SK-N-SH (cell line): ENCODE data around the gene PARD3. TPM values are rescaled to one million over a fixed set of nuclear protein-coding genes. Genes with fewer than 3 reads are reported as not detected.

Experiments used
- CTCF ChIA-PET: fragments of 300-600, 350-600 bp; formaldehyde crosslinking; extraction: SDS; loops from one replicate; lab custom pipeline; 2021; lab: Yijun Ruan, JAX
- POLR2A ChIA-PET: fragments of 350-600 bp; sonication (Branson Sonifier 250); formaldehyde crosslinking; extraction: SDS; loops from one replicate; lab custom pipeline; 2020; ENCODE audit warnings: antibody characterized with exemption, inconsistent platforms; lab: Yijun Ruan, JAX
- DNase-seq: peaks from one replicate; pipeline ENCODE4 v3.0.0; 2012
- H2AFZ ChIP-seq: fragments of 200-600 bp; sonication (generic); 2 replicates; pipeline ENCODE4 v1.8.1; 2016; ENCODE audit warnings: antibody characterized with exemption, mild to moderate bottlenecking, low read depth
- H3F3A ChIP-seq: fragments of 200-600 bp; sonication (generic); replicated peaks from 2 replicates; pipeline ENCODE3; 2016; ENCODE audit warnings: antibody characterized with exemption, mild to moderate bottlenecking; ENCODE audit not compliant: insufficient read depth
- H3K27ac ChIP-seq, 2 experiments: fragments of 200-500 bp in 1 of 2; fragments of 200-600 bp in 1 of 2; sonication (Bioruptor generic) in 1 of 2; sonication (generic), shearing (Covaris generic) in 1 of 2; 2 replicates each; pipeline versions ENCODE4 v1.5.1 to v1.6.1; 2014 to 2016; ENCODE audit warnings: low read depth in 2 of 2, inconsistent platforms in 1 of 2, low read length in 1 of 2, mild to moderate bottlenecking in 1 of 2, mixed read lengths in 1 of 2
- H3K27me3 ChIP-seq: fragments of 200-600 bp; sonication (generic), shearing (Covaris generic); 2 replicates; pipeline ENCODE4 v1.6.1; 2016; ENCODE audit warnings: mixed run types; ENCODE audit not compliant: insufficient read depth
- H3K36me3 ChIP-seq, 2 experiments: fragments of 200-500 bp in 1 of 2; fragments of 200-600 bp in 1 of 2; sonication (Bioruptor generic) in 1 of 2; sonication (generic) in 1 of 2; replicated peaks in 1 of 2; 2 replicates each; pipeline versions ENCODE3 to v1.5.1; 2014 to 2016; ENCODE audit warnings: low read length in 1 of 2, mild to moderate bottlenecking in 1 of 2; ENCODE audit not compliant: insufficient read depth in 2 of 2, control insufficient read depth in 1 of 2
- H3K4me1 ChIP-seq, 2 experiments: fragments of 200-500 bp in 1 of 2; fragments of 200-600 bp in 1 of 2; sonication (Bioruptor generic) in 1 of 2; sonication (generic), shearing (Covaris generic) in 1 of 2; 2 replicates each; pipeline versions ENCODE4 v1.5.1 to v1.6.1; 2014 to 2016; ENCODE audit warnings: low read depth in 1 of 2, low read length in 1 of 2, mixed run types in 1 of 2; ENCODE audit not compliant: insufficient read depth in 2 of 2, control insufficient read depth in 1 of 2
- H3K4me2 ChIP-seq: fragments of 200-600 bp; sonication (generic), shearing (Covaris generic); 2 replicates; pipeline ENCODE4 v1.6.1; 2017; ENCODE audit warnings: mixed run types
- H3K4me3 ChIP-seq, 2 experiments: fragments of 200-500 bp in 1 of 2; fragments of 200-600 bp in 1 of 2; sonication (Bioruptor generic) in 1 of 2; sonication (generic), shearing (Covaris generic) in 1 of 2; 2 replicates each; pipeline versions ENCODE4 v1.5.1 to v1.8.1; 2014 to 2016; ENCODE audit warnings: low read depth in 2 of 2, inconsistent platforms in 1 of 2, low read length in 1 of 2, mild to moderate bottlenecking in 1 of 2, mixed read lengths in 1 of 2, moderate library complexity in 1 of 2
- H3K79me2 ChIP-seq: fragments of 200-600 bp; sonication (generic); 2 replicates; pipeline ENCODE4 v1.8.1; 2017; ENCODE audit warnings: mild to moderate bottlenecking; ENCODE audit not compliant: insufficient read depth
- H3K9ac ChIP-seq: fragments of 200-600 bp; sonication (generic); 2 replicates; pipeline ENCODE4 v1.6.1; 2017; ENCODE audit warnings: mixed run types
- H3K9me2 ChIP-seq: fragments of 200-600 bp; sonication (generic); 2 replicates; pipeline ENCODE4 v1.6.1; 2017; ENCODE audit warnings: mixed run types
- H3K9me3 ChIP-seq: fragments of 200-600 bp; sonication (generic); 2 replicates; pipeline ENCODE4 v1.6.1; 2017; ENCODE audit warnings: mixed run types, mild to moderate bottlenecking, moderate library complexity
- H4K20me1 ChIP-seq: fragments of 200-600 bp; sonication (generic); 2 replicates; pipeline ENCODE4 v1.6.1; 2017; ENCODE audit warnings: mild to moderate bottlenecking, mixed run types; ENCODE audit not compliant: insufficient read depth
- CHD2 ChIP-seq: fragments of 150-350 bp; IDR thresholded peaks from 2 replicates; pipeline ENCODE4 v1.6.1; 2018; ENCODE audit warnings: low read length; ENCODE audit not compliant: partially characterized antibody
- CTCF ChIP-seq: fragments of 200-600 bp; sonication (generic); IDR thresholded peaks from 2 replicates; pipeline ENCODE4 v1.6.1; 2017; ENCODE audit warnings: antibody characterized with exemption, mild to moderate bottlenecking, moderate library complexity
- ELF1 ChIP-seq: IDR thresholded peaks from 2 replicates; pipeline ENCODE4 v1.4.0; 2012
- EP300 ChIP-seq, 2 experiments: IDR thresholded peaks; 2 replicates each; pipeline versions ENCODE4 v1.4.0 to v1.6.1; 2012; ENCODE audit warnings: borderline replicate concordance in 1 of 2, low read depth in 1 of 2, low read length in 1 of 2
- FOSL2 ChIP-seq: IDR thresholded peaks from 2 replicates; pipeline ENCODE4 v1.4.0; 2012; ENCODE audit warnings: low read depth, mild to moderate bottlenecking, moderate library complexity, borderline replicate concordance
- FOXM1 ChIP-seq: IDR thresholded peaks from 2 replicates; pipeline ENCODE4 v1.4.0; 2012; ENCODE audit warnings: low read depth, mild to moderate bottlenecking
- GABPA ChIP-seq: IDR thresholded peaks from 2 replicates; pipeline ENCODE4 v1.4.0; 2012; ENCODE audit warnings: low read depth, mild to moderate bottlenecking
- MAX ChIP-seq: IDR thresholded peaks from 2 replicates; pipeline ENCODE4 v1.4.0; 2012; ENCODE audit warnings: low read depth
- MEF2A ChIP-seq: IDR thresholded peaks from 2 replicates; pipeline ENCODE4 v1.4.0; 2012; ENCODE audit warnings: low read depth, borderline replicate concordance
- MXI1 ChIP-seq: IDR thresholded peaks from 2 replicates; pipeline ENCODE4 v1.6.1; 2012; ENCODE audit warnings: mild to moderate bottlenecking, low read depth, low read length, improper control_type of control experiment
- REST ChIP-seq: IDR thresholded peaks from 2 replicates; pipeline ENCODE4 v1.6.1; 2012; ENCODE audit warnings: mild to moderate bottlenecking, low read depth, low read length, moderate library complexity
- RXRA ChIP-seq: IDR thresholded peaks from 2 replicates; pipeline ENCODE4 v1.4.0; 2012; ENCODE audit warnings: low read depth, mild to moderate bottlenecking, borderline replicate concordance
- SIN3A ChIP-seq: IDR thresholded peaks from 2 replicates; pipeline ENCODE4 v1.6.1; 2012; ENCODE audit warnings: low read depth, mild to moderate bottlenecking, low read length, moderate library complexity, borderline replicate concordance
- SMC3 ChIP-seq: IDR thresholded peaks from 2 replicates; pipeline ENCODE4 v1.6.1; 2012; ENCODE audit warnings: low read depth, low read length, improper control_type of control experiment
- TCF12 ChIP-seq: IDR thresholded peaks from 2 replicates; pipeline ENCODE4 v1.4.0; 2012
- TEAD4 ChIP-seq: IDR thresholded peaks from 2 replicates; pipeline ENCODE4 v1.4.0; 2012; ENCODE audit warnings: mild to moderate bottlenecking, borderline replicate concordance; ENCODE audit not compliant: insufficient read depth
- USF2 ChIP-seq: fragments of 150-350 bp; IDR thresholded peaks from 2 replicates; pipeline ENCODE4 v1.6.1; 2017; ENCODE audit warnings: antibody characterized with exemption, low read length, low read depth, borderline replicate concordance
- ZBTB33 ChIP-seq: IDR thresholded peaks from 2 replicates; pipeline ENCODE4 v1.4.0; 2012; ENCODE audit warnings: low read depth, borderline replicate concordance
- WGBS: methylation state at CpG from one replicate; pipeline ENCODE4 v1.1.6; 2017; ENCODE audit warnings: low lambda C conversion rate; 5-methylcytosine and 5-hydroxymethylcytosine counted together
- polyA plus RNA-seq, 3 experiments: library from polyadenylated mRNA; depleted of rRNA; stranded (reverse); fragments of >200 nt; gene quantifications; 2 replicates each; pipeline ENCODE4 v1.2.3, GENCODE V29; 2012

The PARD3 gene
- polyA plus RNA-seq, 1 of the 3 experiments (the other 2 are of a cell fraction), result 29.4 TPM

GRCh38 chr10:34380856-34381255 lies 434.2 kb downstream of the PARD3 start:
- Histone ChIP-seq H3F3A (peaks cover 5% of the 10 kb centered on the region), H3K9ac (no peak overlapping the region), H3K9me3 (no peaks in the 10 kb centered on the region), H3K4me2 (no peak overlapping the region), H3K27me3 (no peaks in the 10 kb centered on the region), H3K79me2 (no peaks in the 10 kb centered on the region), H4K20me1 (no peaks in the 10 kb centered on the region), H3K27ac (no peak overlapping the region), H3K4me1 (peaks cover 3% of the 10 kb centered on the region in 2 experiments; a peak in 3 of 4 replicates), H3K9me2 (no peaks in the 10 kb centered on the region), H3K36me3 (peaks cover 25 to 39% of the 10 kb centered on the region in 2 experiments), H2AFZ (no peak overlapping the region), H3K4me3 (no peak overlapping the region)
- WGBS, result 91% methylated on average over 3 of the region's 3 CpGs
- DNase-seq, result no peak
- ChIA-PET CTCF (no interaction called here), POLR2A (no interaction called here)
- TF ChIP-seq TEAD4, result no peak
- no peak for TF ChIP-seq SIN3A
- no peak for TF ChIP-seq CTCF
- TF ChIP-seq EP300 (IDR thresholded peaks at IDR 0.05; ENCODE audit: borderline replicate concordance in 1 of 2, low read depth in 1 of 2, low read length in 1 of 2), result no peak
- no peak for TF ChIP-seq USF2
- no peak for TF ChIP-seq REST
- TF ChIP-seq SMC3, result no peak
- TF ChIP-seq GABPA, result no peak
- no peak for TF ChIP-seq CHD2
- TF ChIP-seq FOSL2, result no peak
- no peak for TF ChIP-seq ELF1

GRCh38 chr10:34378297-34378696 lies 436.8 kb downstream of the PARD3 start:
- Histone ChIP-seq H3K4me3 (no peak overlapping the region), H3F3A (peaks cover 7% of the 10 kb centered on the region), H3K79me2 (no peaks in the 10 kb centered on the region), H3K36me3 (peaks cover 33 to 39% of the 10 kb centered on the region in 2 experiments), H3K27ac (no peak overlapping the region), H2AFZ (no peak overlapping the region), H3K27me3 (no peaks in the 10 kb centered on the region), H3K4me1 (peaks cover 3 to 11% of the 10 kb centered on the region in 2 experiments; a peak in 3 of 4 replicates), H3K9ac (no peak overlapping the region), H3K9me3 (no peaks in the 10 kb centered on the region), H4K20me1 (no peaks in the 10 kb centered on the region), H3K9me2 (no peaks in the 10 kb centered on the region), H3K4me2 (no peak overlapping the region)
- ChIA-PET CTCF (no interaction called here), POLR2A (no interaction called here)
- DNase-seq, result no peak
- TF ChIP-seq ELF1 (no peak), TCF12 (no peak), TEAD4 (no peak), ZBTB33 (no peak), MXI1 (no peak), RXRA (no peak), FOXM1 (no peak), MAX (no peak), SMC3 (no peak), USF2 (no peak), MEF2A (no peak)
